Adrenal gland (tissue), 5 donors: ENCODE data around the gene USP10.

Experiments used
- CTCF ChIP-seq, 6 experiments: fragments of 450-650 bp in 4 of 6; fragments of 200-600 bp in 2 of 6; sonication (generic) in 1 of 6; IDR thresholded peaks; 1 replicate in 5 of 6; 2 replicates in 1 of 6; pipeline versions ENCODE4 v1.5.1 to v1.8.0; 2016 to 2021; ENCODE audit warnings: antibody characterized with exemption in 6 of 6, mild to moderate bottlenecking in 2 of 6, moderate library complexity in 1 of 6
- POLR2A ChIP-seq, 2 donors: fragments of 450-650 bp; IDR thresholded peaks; one replicate each; pipeline ENCODE4 v1.6.1; 2017; ENCODE audit warnings: antibody characterized with exemption in 2 of 2, mild to moderate bottlenecking in 2 of 2, moderate library complexity in 1 of 2
- donor health status: DM: no; HTN: no; CAD: no.

DNA sequence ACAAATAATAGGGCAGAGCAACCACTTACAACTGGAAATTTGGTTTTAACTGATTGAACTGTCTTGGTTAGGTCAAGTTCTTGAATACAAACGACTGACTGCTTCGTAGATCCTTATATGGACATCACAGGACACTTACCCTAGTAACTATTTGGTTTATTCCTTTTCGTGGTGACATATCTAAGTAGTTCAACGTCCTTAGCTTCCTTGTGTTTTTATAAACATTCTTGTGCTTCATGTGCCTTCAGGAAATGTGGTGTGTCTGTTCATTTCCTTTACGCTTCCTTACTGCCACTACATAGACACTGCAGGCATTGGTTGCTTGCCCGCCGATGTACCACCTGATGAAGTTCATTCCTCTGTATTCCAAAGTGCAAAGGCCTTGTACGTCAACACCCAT, 59.3 kb downstream of the USP10 start:
- TF ChIP-seq CTCF (IDR thresholded peaks at IDR 0.05) = no peak
- TF ChIP-seq POLR2A (IDR thresholded peaks at IDR 0.05) = no peak
